Measurements from ENCODE around the gene ARHGEF1.

ARHGEF1 gene

DNA sequence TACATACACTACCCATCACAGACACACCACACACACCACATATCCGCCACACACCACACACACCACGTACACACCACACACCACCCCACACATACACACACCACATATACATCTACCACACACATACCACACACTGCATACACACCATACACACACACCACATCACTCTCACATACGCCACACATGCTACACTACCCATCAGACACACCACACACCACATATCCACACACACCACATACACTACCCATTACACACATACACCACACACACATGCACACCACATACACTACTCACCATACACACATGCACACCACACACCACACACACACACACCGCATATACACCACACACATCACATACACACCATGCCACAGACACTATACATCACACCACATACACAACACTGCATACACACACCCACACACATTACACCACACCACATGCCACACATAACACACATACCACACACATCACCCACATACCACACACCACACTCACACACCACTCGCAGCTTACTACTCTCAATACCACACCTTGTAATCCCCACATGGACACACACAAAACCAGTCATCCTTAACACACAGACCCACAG, 35.8 kb downstream of the ARHGEF1 start:
- DNase-seq (ENCODE audit: low read depth): no peak

DNA sequence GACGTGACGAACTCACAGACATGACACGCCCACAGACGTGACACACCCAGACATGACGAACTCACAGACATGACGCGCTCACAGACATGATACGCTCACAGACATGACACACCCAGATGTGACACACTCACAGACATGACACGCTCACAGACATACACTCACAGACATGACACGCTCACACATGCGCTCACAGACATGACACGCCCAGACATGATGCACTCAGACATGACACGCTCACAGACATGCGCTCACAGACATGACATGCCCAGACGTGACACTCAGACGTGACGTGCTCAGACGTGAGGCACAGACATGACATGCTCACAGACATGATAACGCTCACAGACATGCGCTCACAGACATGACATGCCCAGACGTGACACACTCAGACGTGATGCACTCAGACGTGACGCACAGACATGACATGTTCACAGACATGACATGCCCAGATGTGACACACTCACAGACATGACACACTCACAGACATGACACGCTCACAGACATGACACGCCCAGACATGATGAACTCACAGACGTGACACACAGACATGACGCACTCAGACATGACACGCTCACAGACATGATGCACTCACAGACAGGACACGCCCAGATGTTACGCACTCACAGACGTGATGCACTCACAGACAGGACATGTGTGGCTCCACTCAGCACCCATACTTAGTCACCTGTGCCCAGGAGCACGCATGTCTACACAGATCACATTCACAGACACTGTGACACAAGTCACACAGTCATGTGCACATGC, 37.1 kb downstream of the ARHGEF1 start:
- no peak for DNase-seq (ENCODE audit: low read depth)

DNA sequence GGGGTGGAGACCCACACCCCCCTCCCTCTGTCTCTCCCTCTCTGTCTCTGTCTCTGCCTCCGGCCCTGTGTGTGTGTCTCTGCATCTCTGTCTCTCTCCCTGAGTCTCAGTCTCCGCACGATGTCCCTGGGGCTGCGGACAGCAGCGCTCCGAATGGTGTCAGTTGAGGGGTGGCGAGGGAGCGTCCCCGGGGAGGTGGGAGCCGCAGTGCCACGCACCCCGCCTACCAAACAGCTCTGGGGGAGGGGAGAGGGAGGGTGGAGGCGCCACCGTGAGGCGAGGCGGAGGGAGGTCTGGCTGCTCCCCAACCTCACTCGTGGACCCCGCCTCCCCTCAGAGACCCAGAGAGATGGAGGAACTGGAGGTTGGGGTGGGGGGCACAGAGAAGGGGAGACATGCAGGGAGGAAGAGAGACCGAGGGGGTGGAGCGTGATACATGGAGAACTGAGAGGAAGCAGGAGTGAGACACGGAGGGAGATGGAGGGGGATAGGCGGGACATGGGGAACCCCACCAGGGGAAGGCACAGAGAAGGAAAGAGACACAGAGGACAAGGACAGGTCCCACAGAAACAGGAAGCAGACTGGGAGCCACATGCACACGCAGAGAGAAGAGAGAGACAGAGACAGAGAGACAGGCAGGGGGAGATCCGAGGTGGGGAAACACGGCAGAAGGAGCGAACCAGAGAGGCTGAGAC, 38.0 kb downstream of the ARHGEF1 start:
- no peak for DNase-seq (ENCODE audit: low read depth)

DNA sequence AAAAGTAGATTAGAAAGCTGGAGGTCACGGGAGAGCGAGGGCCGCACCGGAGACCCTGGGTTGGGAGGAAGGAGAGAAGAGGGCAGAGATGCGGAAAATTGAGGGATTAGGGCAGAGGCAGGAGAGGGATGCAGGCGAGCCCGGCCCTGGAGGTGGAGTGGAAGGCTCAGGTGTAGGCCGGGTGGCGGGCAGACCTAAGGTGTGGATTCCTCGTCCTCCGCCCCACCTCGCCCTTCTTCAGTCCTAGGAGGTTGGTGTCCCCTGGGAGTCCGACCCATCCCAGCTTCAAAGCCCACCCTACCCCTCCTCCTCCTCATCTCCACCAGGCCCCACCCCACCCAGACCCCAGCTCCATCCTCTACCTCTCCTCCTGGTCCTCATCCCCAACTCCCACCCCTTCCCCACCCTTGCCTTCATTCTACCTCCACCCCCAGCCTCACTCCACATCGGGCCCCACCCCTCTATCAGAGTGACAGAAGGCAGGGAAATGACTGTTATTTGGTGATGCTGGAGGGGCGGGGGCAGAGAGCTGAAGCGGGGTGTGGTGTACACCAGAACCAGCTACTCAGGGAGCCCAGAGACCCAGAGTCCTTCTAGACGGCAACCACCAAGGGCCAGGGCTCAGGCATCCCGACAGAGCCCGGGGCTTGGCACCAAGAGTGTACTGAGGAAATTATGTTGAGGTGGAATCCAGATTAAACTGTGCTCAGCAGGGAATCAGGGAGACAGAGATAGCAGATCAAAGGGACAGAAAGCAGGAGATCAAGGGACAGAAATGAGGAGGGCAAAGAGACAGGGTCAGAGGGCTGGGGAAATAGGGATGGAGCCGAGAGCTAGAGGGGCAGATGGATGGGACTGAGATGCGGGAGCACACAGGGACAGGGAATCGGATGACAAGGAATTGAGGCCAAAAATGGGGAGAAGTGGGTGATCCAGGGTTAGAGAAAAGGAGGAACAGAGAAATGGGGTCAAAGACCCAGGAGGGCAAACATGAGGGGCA, 38.9 kb downstream of the ARHGEF1 start:
- no peak for DNase-seq (ENCODE audit: low read depth)

DNA sequence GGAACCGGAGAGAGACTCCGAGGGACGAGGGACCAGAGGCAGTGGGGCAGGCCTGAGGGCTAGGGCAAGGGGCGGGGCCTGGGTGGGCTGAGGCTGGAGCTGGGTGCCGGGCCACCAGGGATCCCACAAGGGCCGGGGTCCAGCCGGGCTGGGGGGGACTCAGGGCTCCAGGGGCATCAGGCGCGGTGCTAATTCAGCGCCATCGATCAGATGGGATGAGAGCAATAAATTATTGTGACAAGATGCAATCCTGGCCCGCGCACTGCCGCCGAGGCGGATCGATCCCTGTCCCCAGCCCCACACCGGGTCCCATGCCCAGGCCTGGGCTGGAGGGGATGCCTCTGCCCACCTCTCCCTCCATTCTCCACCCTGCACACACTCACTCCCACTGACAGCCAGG, 39.6 kb downstream of the ARHGEF1 start:
- DNase-seq (ENCODE audit: low read depth): no peak

DNA sequence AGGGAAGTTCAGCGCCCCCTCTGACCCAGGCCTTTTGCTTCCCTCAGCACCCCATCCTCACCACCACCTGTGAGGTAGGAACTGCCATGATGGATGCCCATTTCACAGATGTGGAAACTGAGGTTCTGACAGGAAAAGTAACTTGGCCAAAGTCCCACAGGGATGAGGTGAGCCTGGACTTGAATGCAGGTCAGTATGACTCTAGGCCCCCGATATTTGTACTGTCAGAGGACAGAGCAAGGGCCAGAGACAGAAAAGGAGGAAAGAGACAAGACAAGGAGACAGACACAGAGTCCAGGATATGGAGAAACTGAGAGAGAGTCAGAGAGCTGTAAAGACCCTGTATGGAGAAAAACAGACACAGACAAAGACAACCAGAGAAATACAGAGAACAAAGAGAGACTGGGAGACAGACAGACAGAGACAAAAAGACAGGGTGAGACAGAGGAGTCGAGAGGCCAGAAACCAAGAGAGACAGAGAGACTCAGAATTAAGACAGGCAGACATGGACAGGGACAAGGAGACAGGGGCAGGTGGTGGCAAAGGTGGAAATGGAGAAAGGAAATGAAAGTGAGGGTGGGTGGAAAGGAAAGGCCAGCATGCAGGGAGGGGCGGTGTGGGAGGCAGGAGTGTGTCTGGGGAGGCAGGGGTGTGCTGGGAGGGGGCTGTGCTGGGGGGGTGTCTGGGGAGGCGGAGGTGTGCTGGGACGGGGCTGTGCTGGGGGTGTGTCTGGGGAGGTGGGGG, 40.2 kb downstream of the ARHGEF1 start:
- DNase-seq (ENCODE audit: low read depth): no peak

DNA sequence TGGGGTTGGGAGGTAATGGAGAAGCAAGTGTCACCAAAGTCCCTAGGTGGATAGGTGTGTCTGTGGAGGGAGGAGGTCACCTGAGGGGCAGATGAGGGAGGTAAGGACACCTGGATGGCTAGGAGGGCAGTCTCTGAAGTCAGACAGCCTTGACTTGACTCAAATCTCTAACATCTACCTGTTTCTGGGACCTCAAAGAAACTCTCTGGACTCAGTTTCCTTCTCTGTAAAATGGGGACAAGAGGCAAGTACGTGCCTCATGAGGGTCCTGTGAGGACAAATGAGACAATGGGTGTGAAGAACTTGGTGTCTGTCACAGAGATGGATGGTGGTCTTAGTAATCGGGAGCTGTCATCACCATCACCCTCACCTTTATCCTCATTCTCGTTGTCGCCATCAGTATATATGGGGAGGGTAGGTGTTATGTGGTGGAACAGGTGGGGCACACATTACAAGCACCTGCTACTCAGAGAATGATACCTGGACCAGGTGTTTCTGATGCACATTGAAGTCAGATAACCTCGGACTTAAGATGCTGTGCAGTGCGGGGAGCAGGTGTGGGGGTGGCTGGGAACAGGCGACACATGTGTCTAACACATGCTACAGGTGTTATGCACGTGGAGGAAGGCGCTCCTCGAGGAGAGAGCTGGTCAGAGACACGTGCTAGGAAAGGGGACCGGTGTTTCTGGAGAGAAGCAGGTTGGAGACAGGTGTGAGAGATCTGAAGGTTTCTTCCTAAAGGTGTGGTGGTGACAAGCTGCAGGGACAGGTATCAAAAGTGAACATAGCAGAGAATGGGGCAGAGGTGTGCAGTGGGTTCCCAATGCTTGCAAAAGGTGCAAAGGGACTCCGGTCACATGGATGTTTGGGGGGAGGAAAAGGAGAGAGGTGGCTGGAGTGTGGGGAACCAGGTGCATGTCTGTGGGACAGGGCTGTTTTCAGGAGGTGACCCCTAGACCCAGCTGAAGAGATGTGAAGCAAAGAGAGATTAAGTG, 41.5 kb downstream of the ARHGEF1 start:
- DNase-seq (ENCODE audit: low read depth): no peak

DNA sequence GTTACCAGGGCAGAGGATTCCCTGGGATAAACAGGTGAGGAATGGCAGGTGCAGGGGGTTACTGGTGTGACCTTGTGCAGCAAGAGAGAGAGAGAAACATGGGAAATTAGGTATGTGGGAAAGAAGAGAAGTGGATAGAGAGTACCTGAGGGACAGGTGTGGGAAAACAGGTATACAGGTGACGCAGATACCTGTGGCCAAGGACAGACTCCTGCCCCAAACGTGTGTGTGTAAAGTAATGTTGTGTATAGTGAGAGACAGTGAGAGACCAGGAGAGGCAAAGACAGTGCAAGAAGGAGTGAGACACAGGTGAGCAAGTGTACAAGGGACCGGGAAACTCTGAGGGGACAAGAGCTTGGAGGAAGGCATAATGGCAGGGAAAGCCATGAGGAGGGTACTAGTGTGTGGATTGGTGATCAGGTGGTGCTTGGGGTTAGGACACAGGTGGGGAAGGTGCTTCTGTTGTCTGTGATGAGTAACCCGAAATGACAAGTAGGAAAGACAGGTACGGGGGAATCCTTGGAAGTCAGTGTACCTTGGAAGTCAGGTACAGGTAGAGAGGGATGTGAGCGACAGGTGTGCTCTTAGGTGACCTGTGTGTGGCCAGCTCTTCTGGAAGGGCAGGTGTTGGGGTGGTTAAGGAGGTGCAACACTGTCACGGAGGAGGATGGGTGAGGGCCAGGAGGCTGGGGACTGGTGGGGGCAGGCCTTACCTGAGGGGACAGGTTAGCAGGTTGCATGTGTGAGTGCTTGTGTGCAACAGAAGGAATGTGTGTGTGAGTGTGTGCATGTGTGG, 42.4 kb downstream of the ARHGEF1 start:
- no peak for DNase-seq (ENCODE audit: low read depth)

DNA sequence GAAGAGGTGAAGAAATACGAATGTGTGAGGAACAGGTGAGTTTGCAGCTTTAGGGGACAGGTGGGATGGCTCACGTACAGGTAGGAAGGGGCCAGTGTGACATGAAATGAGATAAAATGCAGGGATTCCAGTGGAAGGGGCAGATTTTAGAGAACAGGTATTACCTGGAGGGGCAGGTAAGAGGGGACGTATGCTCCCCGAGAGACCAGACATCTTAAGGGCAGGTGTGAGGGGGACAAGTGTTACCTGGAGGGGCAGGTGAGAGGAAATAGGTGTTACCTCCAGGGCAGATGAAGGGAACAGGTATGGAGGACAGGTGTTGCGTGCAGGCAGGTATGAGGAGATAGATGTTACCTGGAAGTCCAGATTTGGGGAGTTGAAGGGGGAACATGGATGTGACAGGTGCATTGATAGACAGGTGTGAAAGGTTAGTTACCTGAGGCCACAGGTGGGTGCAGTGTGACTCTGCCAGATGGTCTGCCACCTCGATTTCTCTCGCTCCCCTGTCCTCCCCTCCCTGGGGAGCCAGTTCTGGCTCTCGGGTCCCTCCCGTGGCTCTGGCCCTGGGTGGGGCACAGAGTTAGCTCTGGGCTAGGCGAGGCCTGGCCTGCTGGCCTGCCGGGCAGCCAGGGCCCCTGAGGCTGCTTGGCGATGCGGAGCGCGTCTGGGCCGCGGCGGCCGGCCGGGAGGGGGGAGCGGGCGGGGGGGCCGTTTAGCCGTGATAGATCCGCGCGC, 43.2 kb downstream of the ARHGEF1 start:
- DNase-seq (ENCODE audit: low read depth): no peak

DNA sequence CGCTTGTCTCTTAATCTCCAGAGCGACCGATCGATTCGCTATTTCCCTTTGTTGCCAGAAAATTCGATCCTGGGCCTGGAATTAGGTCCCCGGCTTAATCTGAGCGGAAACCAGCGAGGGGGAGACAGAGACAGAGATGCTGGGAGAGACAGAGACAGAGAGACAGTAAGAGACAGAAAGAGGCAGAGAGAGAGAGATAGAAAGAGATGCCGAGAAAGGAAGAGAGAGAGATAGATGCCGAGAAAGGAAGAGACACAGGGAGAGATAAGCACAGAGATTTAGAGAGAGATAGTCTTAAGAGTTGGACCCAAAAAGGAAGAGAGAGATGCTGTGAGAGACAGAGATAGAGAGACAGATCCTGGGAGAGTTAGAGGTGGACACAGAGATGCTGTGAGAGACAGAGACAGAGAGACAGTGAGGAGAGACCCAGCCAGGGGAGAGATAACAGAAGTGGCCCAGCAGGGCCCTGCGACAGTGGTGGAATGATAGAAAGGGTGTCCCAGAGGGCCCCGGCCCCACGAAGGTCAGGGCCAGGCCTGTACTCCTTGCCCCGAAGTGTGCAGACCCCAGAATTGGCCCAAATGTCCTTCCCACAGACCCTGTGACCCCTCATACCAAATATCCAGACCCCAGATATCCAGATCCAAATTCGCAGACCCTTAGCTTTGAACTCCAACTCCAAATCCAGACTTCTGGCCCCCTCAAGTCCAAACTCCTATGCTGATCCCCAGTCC, 43.9 kb downstream of the ARHGEF1 start:
- DNase-seq (ENCODE audit: low read depth): no peak

DNA sequence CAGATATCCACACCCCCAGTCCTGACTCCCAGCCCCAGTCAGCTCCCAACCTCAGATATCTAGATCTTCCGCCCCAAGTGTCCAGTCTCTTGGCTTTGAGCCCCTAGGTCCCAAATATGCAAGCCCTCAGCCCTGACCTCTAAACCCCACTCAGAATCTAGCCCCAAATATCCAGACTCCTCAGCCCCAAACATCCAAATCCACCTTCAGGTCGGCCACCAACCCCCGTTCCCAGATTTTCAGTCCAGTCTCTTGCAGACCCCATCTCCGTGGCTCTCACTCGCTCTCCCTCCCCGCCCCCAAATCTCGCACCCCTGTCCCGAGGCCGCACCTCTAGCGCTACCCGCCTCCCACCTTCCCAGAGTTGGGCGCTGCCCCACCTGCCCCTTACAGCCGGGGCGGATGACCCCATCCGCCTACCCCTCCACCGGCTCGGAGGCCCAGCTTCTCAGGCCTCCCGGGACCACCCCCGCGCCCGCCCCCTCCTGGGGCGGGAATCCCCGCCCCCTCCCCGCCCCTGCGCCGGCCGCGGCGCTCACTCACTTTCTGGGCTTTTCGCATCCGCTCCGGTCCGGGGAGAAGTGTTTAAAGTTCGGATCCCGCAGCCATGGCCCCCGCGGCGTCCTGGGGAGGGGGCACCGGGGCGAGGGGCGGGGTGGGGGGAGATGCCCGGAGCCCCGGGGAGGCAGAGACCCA, 44.7 kb downstream of the ARHGEF1 start:
- no peak for DNase-seq (ENCODE audit: low read depth)

DNA sequence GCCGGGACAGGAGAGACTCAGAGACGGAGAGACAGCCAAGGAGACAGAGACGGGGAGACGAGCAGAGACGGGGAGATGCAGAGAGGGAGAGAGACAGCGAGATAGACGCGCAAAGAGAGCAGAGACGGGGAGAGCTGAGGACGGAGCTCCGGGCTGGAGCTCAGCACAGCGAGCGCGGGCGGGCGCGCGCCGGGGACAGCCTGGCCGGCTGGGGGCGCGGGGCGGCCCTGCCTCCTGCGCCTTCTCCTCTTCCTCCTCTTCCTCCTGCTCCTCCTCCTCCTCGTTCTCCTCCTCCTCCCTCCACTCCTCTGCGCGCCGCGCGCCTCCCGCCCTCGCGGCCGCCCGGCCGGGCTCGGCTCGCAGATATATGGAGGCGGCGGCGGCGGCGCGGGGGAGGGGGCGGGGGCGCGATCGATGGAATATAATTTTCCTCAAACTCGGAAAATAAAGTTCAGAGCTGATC, 45.3 kb downstream of the ARHGEF1 start, which contains the start of gene ERFL:
Gene ERFL (minus strand): TSS at position 229 of the 463 bp plus-strand sequence. CDS start 15,530 bp downstream, outside the sequence.
- DNase-seq (ENCODE audit: low read depth): no peak

DNA sequence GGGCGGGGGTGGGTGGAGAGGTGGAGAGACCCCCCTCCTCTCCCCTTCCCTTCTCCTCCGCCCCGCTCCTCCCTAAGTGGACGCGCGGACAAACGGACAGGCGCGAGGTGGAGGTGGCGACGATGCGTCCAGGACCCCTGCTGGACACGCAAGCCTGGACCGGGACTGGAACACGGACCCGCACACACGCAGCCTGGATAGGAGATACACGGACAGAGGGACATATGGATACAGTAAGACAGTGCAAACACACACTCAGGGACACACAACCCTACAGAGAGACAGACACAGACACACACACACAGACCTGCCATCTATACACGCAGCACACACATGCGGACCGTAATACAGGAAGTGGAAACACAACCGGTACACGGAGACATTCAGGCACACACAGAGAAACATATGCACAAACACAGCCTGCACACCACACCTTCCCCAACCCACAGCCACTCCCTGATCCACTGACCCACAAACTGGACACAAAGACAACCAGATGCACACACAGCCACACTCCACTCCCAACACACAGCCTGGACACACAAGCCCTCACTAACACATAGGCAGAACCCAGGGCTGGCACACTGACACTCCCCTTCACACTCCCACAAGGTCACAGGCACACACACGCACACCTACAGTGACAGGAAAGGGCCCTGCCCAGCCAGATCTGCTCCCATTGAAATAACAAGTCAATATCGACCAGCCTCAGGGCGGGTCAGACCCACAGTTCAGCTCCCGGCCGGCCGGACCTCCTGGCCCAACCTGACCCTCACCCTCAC, 46.0 kb downstream of the ARHGEF1 start:
- no peak for DNase-seq (ENCODE audit: low read depth)

DNA sequence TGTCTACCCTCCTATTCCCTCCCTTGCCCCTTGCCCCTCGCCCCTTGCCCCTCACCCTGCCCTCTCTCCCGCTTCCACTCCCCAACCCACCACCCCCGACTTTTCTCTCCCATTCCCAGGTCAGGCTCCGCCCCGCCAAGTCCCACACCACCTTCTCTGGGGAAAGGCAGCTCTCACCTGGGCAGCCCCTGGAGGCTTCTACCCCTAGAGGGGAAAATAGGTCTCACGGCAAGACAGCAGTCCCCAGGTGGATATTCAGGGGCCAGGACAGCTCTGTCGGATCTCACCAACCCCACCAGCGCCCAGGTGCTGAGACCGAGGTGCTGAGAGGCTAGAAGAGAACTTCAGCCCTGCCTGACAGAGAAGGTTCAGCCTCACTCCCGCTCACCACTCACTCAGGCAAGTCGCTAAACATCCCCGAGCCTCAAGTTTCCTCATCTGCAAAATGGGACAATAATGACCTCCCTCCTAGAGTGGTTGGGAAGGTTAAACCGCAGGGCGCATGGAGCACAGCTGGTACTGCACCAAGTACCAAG, 46.6 kb downstream of the ARHGEF1 start:
- DNase-seq (ENCODE audit: low read depth): no peak

DNA sequence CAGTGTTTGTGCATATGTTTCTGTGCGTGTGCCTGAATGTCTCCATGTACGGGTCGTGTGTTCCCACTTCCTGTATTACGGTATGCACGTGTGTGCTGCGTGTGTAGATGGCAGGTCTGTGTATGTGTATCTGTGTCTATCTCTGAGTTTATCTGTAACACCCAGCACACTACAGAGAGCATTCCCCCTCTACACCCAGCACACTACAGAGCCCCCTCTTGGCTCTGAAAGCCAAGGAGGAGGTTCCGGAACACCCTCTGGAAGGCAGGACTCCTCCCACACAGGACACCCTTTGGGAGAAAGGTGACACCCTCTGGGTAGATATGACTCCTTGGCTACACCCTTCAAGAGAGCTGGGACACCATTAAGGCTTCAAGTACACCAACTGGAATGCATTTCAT, 47.3 kb downstream of the ARHGEF1 start:
- DNase-seq (ENCODE audit: low read depth): no peak

Data from stromal cell of bone marrow (primary cell).